Measurements from ENCODE around the gene PSMD1.
"Not testable (repeated sequence)": the region's sequence is repeated elsewhere in the genome, so short reads cannot be mapped to it uniquely, and the experiment has no call there.

The PSMD1 gene

GRCh38 chr2:231189571-231190495, 133.2 kb downstream of the PSMD1 start:
- peak; percentile 81 to 94 for DNase-seq
- Histone ChIP-seq H3K4me1 (peaks cover 0 to 81% (median 63%) of the 10 kb centered on the region in 4 donors), H3K27me3 (no peaks in the 10 kb centered on the region), H3K4me3 (peak overlapping the region; percentile 48 to 58), H3K9me3 (no peaks in the 10 kb centered on the region), H3K36me3 (no peaks in the 10 kb centered on the region), H3K27ac (peak overlapping the region; percentile 98 to 99)
- no peak for TF ChIP-seq CTCF (IDR thresholded peaks at IDR 0.05)
- intact Hi-C loops (cut with DNase I; ENCODE audit: low total_unique reads): loop anchor here (5.0 kb wide), 1 partner anchor 88 kb away; no protein-coding TSS in a partner anchor

GRCh38 chr2:231190531-231191197, 134.0 kb downstream of the PSMD1 start:
- H3K27ac ChIP-seq: peak overlapping the region; percentile 98 to 99
- DNase-seq: peak; percentile 68 to 92
- H3K4me1 ChIP-seq: peaks cover 0 to 73% (median 55%) of the 10 kb centered on the region in 4 donors
- no peaks in the 10 kb centered on the region for H3K27me3 ChIP-seq
- peak overlapping the region; percentile 48 to 58 for H3K4me3 ChIP-seq
- H3K9me3 ChIP-seq: no peaks in the 10 kb centered on the region
- no peaks in the 10 kb centered on the region for H3K36me3 ChIP-seq
- TF ChIP-seq CTCF (IDR thresholded peaks at IDR 0.05): peak; percentile 3 to 20
- intact Hi-C loops (cut with DNase I; ENCODE audit: low total_unique reads): loop anchor here (5.0 kb wide), 1 partner anchor 88 kb away; no protein-coding TSS in a partner anchor

- peaks cover 0 to 58% (median 44%) of the 10 kb centered on the region in 4 donors for H3K4me1 ChIP-seq
- H3K27ac ChIP-seq: peak overlapping the region; percentile 98 to 99
- no peak overlapping the region for H3K4me3 ChIP-seq
- peak; percentile 81 to 89 for TF ChIP-seq CTCF (IDR thresholded peaks at IDR 0.05)
- intact Hi-C loops (cut with DNase I; ENCODE audit: low total_unique reads): loop anchor here (5.0 kb wide), 1 partner anchor 90 kb away; no protein-coding TSS in a partner anchor
- peak; percentile 92 for DNase-seq
- H3K27me3 ChIP-seq: no peaks in the 10 kb centered on the region
- no peaks in the 10 kb centered on the region for H3K9me3 ChIP-seq
- no peaks in the 10 kb centered on the region for H3K36me3 ChIP-seq
These were observed 135.5 kb downstream of the PSMD1 start for GRCh38 chr2:231191896-231192872.

- Histone ChIP-seq H3K4me1 (peaks cover 0 to 51% (median 39%) of the 10 kb centered on the region in 4 donors), H3K36me3 (no peaks in the 10 kb centered on the region), H3K27ac (peak overlapping the region; percentile 98 to 99), H3K27me3 (no peaks in the 10 kb centered on the region), H3K4me3 (no peak overlapping the region), H3K9me3 (no peaks in the 10 kb centered on the region)
- no peak for TF ChIP-seq CTCF (IDR thresholded peaks at IDR 0.05)
- intact Hi-C loops (cut with DNase I; ENCODE audit: low total_unique reads): loop anchor here (5.0 kb wide), 1 partner anchor 91 kb away; no protein-coding TSS in a partner anchor
- DNase-seq: no peak
These were observed 136.5 kb downstream of the PSMD1 start for GRCh38 chr2:231193216-231193615.

DNA sequence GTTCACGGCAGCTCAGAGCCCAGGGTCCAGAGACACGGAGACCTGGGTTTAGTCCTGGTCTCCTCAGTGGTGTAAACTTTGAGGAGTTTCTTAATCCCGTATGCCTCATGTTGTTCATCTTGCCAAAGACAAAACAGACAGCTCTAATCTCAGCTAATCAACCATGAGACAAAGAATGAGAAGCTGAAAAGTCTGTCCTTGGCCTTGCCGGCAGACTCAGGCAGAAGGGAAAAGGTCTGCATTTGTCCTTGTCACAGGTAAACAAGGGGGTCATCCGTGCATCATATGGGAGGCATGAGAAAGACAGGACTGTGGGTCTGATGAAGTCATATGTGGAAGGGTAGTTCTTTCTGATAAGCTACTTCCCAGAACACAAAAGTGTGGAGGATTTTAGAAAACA, 139.9 kb downstream of the PSMD1 start:
- Histone ChIP-seq H3K27ac (no peak overlapping the region), H3K9me3 (no peaks in the 10 kb centered on the region), H3K27me3 (no peaks in the 10 kb centered on the region), H3K36me3 (no peaks in the 10 kb centered on the region), H3K4me3 (no peak overlapping the region), H3K4me1 (peaks cover 0 to 44% (median 28%) of the 10 kb centered on the region in 4 donors)
- intact Hi-C loops (cut with DNase I; ENCODE audit: low total_unique reads): no loop called here
- DNase-seq: peak in 1 of 2 donors; percentile 12
- TF ChIP-seq CTCF (IDR thresholded peaks at IDR 0.05): no peak

GRCh38 chr2:231197196-231197595, 140.5 kb downstream of the PSMD1 start:
- H3K36me3 ChIP-seq; H3K9me3 ChIP-seq; H3K27me3 ChIP-seq; H3K4me3 ChIP-seq; intact Hi-C loops (cut with DNase I; ENCODE audit: low total_unique reads); H3K27ac ChIP-seq: not testable (repeated sequence)
- H3K4me1 ChIP-seq: peaks cover 0 to 38% (median 24%) of the 10 kb centered on the region in 4 donors
- peak in 1 of 2 donors; percentile 11 for DNase-seq
